Measurements from ENCODE around the gene KRTAP9-7. TPM values are rescaled to one million over a fixed set of nuclear protein-coding genes. Genes with fewer than 3 reads are reported as not detected.
"Not testable (repeated sequence)": the region's sequence is repeated elsewhere in the genome, so short reads cannot be mapped to it uniquely, and the experiment has no call there.

The KRTAP9-7 gene
- total and polyA plus RNA-seq, 2 experiments from 2014 or later, result not detected

DNA sequence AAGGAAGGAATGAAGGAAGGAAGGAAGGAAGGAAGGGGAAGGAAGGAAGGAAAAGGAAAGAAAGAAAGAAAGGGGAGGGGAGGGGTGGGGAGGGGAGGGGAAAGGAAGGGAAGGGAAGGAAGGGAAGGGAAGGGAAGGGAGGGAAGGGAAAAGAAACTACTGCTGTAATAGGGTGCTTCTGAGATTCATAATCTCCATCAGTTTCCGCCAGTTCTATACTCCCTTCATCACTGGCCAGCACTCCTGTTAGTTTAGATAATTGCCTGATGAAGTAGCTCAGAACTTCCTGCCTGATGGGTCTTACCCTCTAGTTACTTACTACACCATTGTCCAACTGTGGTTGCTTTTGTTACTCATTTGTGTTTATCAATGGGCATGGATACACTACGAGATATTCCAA, 12.3 kb upstream of the KRTAP9-7 start:
- H3K36me3 ChIP-seq (ENCODE audit: low read depth), result no peaks in the 10 kb centered on the region
- no peak overlapping the region for H2AFZ ChIP-seq
- DNase-seq, result no peak
- peaks cover 9% of the 10 kb centered on the region; the same call in 1 of the 2 replicates for H3K4me1 ChIP-seq (ENCODE audit: insufficient read depth)
- no peaks in the 10 kb centered on the region for H3K27me3 ChIP-seq (replicated peaks; ENCODE audit: insufficient read depth)
- peaks cover 6% of the 10 kb centered on the region; the same call in 1 of the 2 replicates for H3K9me2 ChIP-seq (ENCODE audit: insufficient read depth)
- no peak overlapping the region for H3K4me3 ChIP-seq
- H3K4me2 ChIP-seq (ENCODE audit: unreplicated experiment), result no peak overlapping the region
- H3K9ac ChIP-seq, result no peak overlapping the region
- H3K27ac ChIP-seq, result no peak overlapping the region
- no peaks in the 10 kb centered on the region for H3K9me3 ChIP-seq (ENCODE audit: low read depth)
- H4K20me1 ChIP-seq (ENCODE audit: insufficient read depth), result no peaks in the 10 kb centered on the region
- in situ Hi-C loops (cut with MboI), result no loop called here
- 0 out of 2 replicates have a peak, but pooled peaks cover 4% of the 10 kb centered on the region for H3F3A ChIP-seq (ENCODE audit: insufficient read depth)
- no peaks in the 10 kb centered on the region for H3K79me2 ChIP-seq (ENCODE audit: insufficient read depth)
- 95 to 97% methylated on average over 2 of the region's 2 CpGs for WGBS, 2 experiments (ENCODE audit: low coverage in 1 of 2, low lambda C conversion rate in 2 of 2, missing lambda C conversion rate in 2 of 2)
- TF ChIP-seq EZH2phosphoT487 (IDR thresholded peaks at IDR 0.05; ENCODE audit: insufficient read depth, low read depth) (no peak), EZH2 (IDR thresholded peaks at IDR 0.05; ENCODE audit: insufficient read depth, poor library complexity, severe bottlenecking) (no peak)

DNA sequence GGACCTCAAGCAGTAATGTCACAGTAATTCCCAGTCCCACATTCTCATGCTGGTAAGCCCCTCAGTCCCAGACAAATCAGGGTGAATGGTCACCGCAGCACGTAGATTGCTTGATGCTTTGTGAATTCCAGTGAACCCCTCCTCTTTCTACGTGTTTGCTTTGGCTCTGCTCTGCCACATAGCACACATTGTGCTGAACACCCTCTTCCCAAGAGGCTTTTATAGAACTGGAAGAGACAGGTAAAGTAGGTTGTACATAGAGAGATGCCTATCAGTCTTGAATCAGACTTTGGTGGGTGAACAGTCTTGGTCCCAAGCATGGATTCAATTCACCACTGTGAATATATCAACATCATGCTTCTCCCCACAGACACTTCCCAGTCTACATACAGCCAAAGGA, 10.9 kb upstream of the KRTAP9-7 start:
- no peak for TF ChIP-seq EZH2phosphoT487 (IDR thresholded peaks at IDR 0.05; ENCODE audit: insufficient read depth, low read depth)
- TF ChIP-seq EZH2 (IDR thresholded peaks at IDR 0.05; ENCODE audit: insufficient read depth, poor library complexity, severe bottlenecking), result no peak
- in situ Hi-C loops (cut with MboI), result no loop called here
- no peaks in the 10 kb centered on the region for H3K9me3 ChIP-seq (ENCODE audit: low read depth)
- H3K4me2 ChIP-seq (ENCODE audit: unreplicated experiment), result no peak overlapping the region
- H3K27me3 ChIP-seq (replicated peaks; ENCODE audit: insufficient read depth), result no peaks in the 10 kb centered on the region
- no peak overlapping the region for H3K4me3 ChIP-seq
- no peaks in the 10 kb centered on the region for H3K9me2 ChIP-seq (ENCODE audit: insufficient read depth)
- H3K4me1 ChIP-seq (ENCODE audit: insufficient read depth), result no peaks in the 10 kb centered on the region
- no peak overlapping the region for H3K27ac ChIP-seq
- no peak overlapping the region for H2AFZ ChIP-seq
- H3K79me2 ChIP-seq (ENCODE audit: insufficient read depth), result no peaks in the 10 kb centered on the region
- no peaks in the 10 kb centered on the region for H3K36me3 ChIP-seq (ENCODE audit: low read depth)
- no peaks in the 10 kb centered on the region for H4K20me1 ChIP-seq (ENCODE audit: insufficient read depth)
- WGBS, 2 experiments (ENCODE audit: low coverage in 1 of 2, low lambda C conversion rate in 2 of 2, missing lambda C conversion rate in 2 of 2), result 81 to 93% methylated on average over 3 of the region's 3 CpGs
- DNase-seq, result no peak
- no peaks in the 10 kb centered on the region for H3F3A ChIP-seq (ENCODE audit: insufficient read depth)
- no peak overlapping the region for H3K9ac ChIP-seq

DNA sequence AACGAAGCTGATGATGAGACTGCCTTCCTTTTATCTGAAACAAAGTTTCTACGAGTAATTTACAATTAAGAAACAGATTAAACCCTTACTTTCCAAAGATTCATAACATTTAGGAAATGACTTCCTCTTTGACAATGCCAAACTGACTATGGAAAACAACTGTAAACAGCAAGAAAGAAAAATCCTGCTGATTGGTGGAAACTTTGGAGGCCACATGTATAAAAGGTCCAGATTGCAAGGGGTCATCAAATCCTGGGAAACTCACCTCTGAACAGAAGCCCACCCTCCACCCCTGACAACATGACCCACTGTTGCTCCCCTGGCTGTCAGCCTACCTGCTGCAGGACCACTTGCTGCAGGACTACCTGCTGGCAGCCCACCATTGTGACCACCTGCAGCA, 10.4 kb upstream of the KRTAP9-7 start, which contains the start of gene KRTAP9-6:
Gene KRTAP9-6 (plus strand): TSS at position 301 of the 400 bp plus-strand sequence. CDS start 0 bp downstream, at position 301.
- Histone ChIP-seq H3K9me3 (ENCODE audit: low read depth) (no peaks in the 10 kb centered on the region), H3K27me3 (replicated peaks; ENCODE audit: insufficient read depth) (no peaks in the 10 kb centered on the region), H3K9ac (no peak within 1 kb of the TSS), H3F3A (ENCODE audit: insufficient read depth) (no peaks in the 10 kb centered on the region), H3K9me2 (ENCODE audit: insufficient read depth) (no peaks in the 10 kb centered on the region), H3K27ac (no peak within 1 kb of the TSS), H3K4me1 (ENCODE audit: insufficient read depth) (no peaks in the 10 kb centered on the region), H3K4me2 (ENCODE audit: unreplicated experiment) (no peak within 1 kb of the TSS), H3K36me3 (ENCODE audit: low read depth) (no peaks in the 10 kb centered on the region), H4K20me1 (ENCODE audit: insufficient read depth) (no peaks in the 10 kb centered on the region), H2AFZ (no peak within 1 kb of the TSS), H3K79me2 (ENCODE audit: insufficient read depth) (no peaks in the 10 kb centered on the region), H3K4me3 (no peak within 1 kb of the TSS)
- in situ Hi-C loops (cut with MboI), result no loop called here
- no peak for DNase-seq
- TF ChIP-seq EZH2phosphoT487 (IDR thresholded peaks at IDR 0.05; ENCODE audit: insufficient read depth, low read depth) (no peak), EZH2 (IDR thresholded peaks at IDR 0.05; ENCODE audit: insufficient read depth, poor library complexity, severe bottlenecking) (no peak)
- 54 to 55% methylated on average over 2 of the region's 2 CpGs for WGBS, 2 experiments (ENCODE audit: low coverage in 1 of 2, low lambda C conversion rate in 2 of 2, missing lambda C conversion rate in 2 of 2)

- no peak overlapping the region for H2AFZ ChIP-seq
- H3K27me3 ChIP-seq (replicated peaks; ENCODE audit: insufficient read depth), result no peaks in the 10 kb centered on the region
- no CpG with 5 or more reads among the region's 3 CpGs for WGBS, 2 experiments (ENCODE audit: low coverage in 1 of 2, low lambda C conversion rate in 2 of 2, missing lambda C conversion rate in 2 of 2)
- in situ Hi-C loops (cut with MboI), result no loop called here
- no peak overlapping the region for H3K4me3 ChIP-seq
- no peak overlapping the region for H3K4me2 ChIP-seq (ENCODE audit: unreplicated experiment)
- H3K9me2 ChIP-seq (ENCODE audit: insufficient read depth), result no peaks in the 10 kb centered on the region
- H3F3A ChIP-seq (ENCODE audit: insufficient read depth), result no peaks in the 10 kb centered on the region
- no peak for TF ChIP-seq EZH2 (IDR thresholded peaks at IDR 0.05; ENCODE audit: insufficient read depth, poor library complexity, severe bottlenecking)
- no peak overlapping the region for H3K9ac ChIP-seq
- H3K36me3 ChIP-seq (ENCODE audit: low read depth), result no peaks in the 10 kb centered on the region
- DNase-seq, result no peak
- no peak overlapping the region for H3K27ac ChIP-seq
- H3K9me3 ChIP-seq (ENCODE audit: low read depth), result no peaks in the 10 kb centered on the region
- no peaks in the 10 kb centered on the region for H4K20me1 ChIP-seq (ENCODE audit: insufficient read depth)
- H3K4me1 ChIP-seq (ENCODE audit: insufficient read depth), result no peaks in the 10 kb centered on the region
- H3K79me2 ChIP-seq (ENCODE audit: insufficient read depth), result no peaks in the 10 kb centered on the region
These were observed 7.8 kb upstream of the KRTAP9-7 start for GRCh38 chr17:41267711-41268110.

GRCh38 chr17:41271323-41271722, 4.2 kb upstream of the KRTAP9-7 start:
- no CpG with 5 or more reads among the region's 1 CpG for WGBS, 2 experiments (ENCODE audit: low coverage in 1 of 2, low lambda C conversion rate in 2 of 2, missing lambda C conversion rate in 2 of 2)

More at GRCh38 chr17:41271323-41271722, 4.2 kb upstream of the KRTAP9-7 start:
- H3K4me1 ChIP-seq (ENCODE audit: insufficient read depth); H3K9me2 ChIP-seq (ENCODE audit: insufficient read depth); H3K79me2 ChIP-seq (ENCODE audit: insufficient read depth); H3K9me3 ChIP-seq (ENCODE audit: low read depth); H3K27me3 ChIP-seq (replicated peaks; ENCODE audit: insufficient read depth); H3K27ac ChIP-seq; H3K4me3 ChIP-seq; DNase-seq; H3K4me2 ChIP-seq (ENCODE audit: unreplicated experiment); H4K20me1 ChIP-seq (ENCODE audit: insufficient read depth); H3K36me3 ChIP-seq (ENCODE audit: low read depth); H3F3A ChIP-seq (ENCODE audit: insufficient read depth); in situ Hi-C loops (cut with MboI); H3K9ac ChIP-seq; H2AFZ ChIP-seq: not testable (repeated sequence)
